Fibroblast of lung (primary cell): ENCODE measurements around the gene MYH3.

Source experiments
- CTCF ChIP-seq, 2 donors: IDR thresholded peaks in 1 of 2; conservative IDR thresholded peaks in 1 of 2; 1 replicate in 1 of 2; 2 replicates in 1 of 2; pipeline ENCODE4 v1.5.1; 2011 to 2012; ENCODE audit warnings: low read length in 2 of 2, control low read depth in 1 of 2, inconsistent platforms in 1 of 2, low read depth in 1 of 2, mild to moderate bottlenecking in 1 of 2
- EZH2 ChIP-seq: IDR thresholded peaks from 2 replicates; pipeline ENCODE4 v1.5.1; 2012; ENCODE audit warnings: low read length, control low read depth, mild to moderate bottlenecking; ENCODE audit errors: missing control alignments

DNA sequence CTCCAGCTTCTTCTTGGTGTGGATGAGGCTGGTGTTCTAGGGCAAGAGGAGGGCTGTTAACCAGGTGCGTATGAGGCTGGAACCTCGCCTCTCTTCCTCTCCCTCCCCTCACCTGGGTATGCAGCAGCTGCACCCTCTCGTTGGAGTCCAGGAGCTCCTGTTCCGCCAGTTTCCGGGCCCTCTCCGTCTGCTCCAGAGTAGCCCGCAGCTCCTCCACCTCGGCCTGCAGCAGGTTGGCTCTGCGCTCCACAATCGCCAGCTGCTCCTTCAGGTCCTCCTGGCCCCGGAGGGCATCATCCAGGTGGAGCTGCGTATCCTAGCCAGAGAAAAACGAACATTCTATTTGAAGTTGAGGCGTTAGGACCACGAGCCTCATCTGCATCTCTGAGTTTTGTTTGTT is 25.4 kb downstream of the MYH3 start:
- TF ChIP-seq CTCF (conservative IDR thresholded peaks at IDR 0.05 in 1 of 2, IDR thresholded peaks at IDR 0.05 in 1 of 2; ENCODE audit: low read depth in 1 of 2, low read length in 2 of 2) (no peak), EZH2 (no peak)
